ENCODE results near the gene POLE.

Gene POLE

GRCh38 chr12:132608231-132609171 is 78.6 kb downstream of the POLE start:
- TF ChIP-seq, protein P1, sequence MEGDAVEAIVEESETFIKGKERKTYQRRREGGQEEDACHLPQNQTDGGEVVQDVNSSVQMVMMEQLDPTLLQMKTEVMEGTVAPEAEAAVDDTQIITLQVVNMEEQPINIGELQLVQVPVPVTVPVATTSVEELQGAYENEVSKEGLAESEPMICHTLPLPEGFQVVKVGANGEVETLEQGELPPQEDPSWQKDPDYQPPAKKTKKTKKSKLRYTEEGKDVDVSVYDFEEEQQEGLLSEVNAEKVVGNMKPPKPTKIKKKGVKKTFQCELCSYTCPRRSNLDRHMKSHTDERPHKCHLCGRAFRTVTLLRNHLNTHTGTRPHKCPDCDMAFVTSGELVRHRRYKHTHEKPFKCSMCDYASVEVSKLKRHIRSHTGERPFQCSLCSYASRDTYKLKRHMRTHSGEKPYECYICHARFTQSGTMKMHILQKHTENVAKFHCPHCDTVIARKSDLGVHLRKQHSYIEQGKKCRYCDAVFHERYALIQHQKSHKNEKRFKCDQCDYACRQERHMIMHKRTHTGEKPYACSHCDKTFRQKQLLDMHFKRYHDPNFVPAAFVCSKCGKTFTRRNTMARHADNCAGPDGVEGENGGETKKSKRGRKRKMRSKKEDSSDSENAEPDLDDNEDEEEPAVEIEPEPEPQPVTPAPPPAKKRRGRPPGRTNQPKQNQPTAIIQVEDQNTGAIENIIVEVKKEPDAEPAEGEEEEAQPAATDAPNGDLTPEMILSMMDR (IDR thresholded peaks at IDR 0.05; ENCODE audit: low read depth, low read length, poor library complexity, severe bottlenecking), result no peak
- TF ChIP-seq EZH2phosphoT487 (IDR thresholded peaks at IDR 0.05; ENCODE audit: borderline replicate concordance, low read length), result no peak
- H3K9me2 ChIP-seq (replicated peaks; ENCODE audit: control insufficient read depth, low read length), result no peaks in the 10 kb centered on the region
- H4K20me1 ChIP-seq (ENCODE audit: control insufficient read depth, insufficient read depth, low read depth, low read length), result no peaks in the 10 kb centered on the region
- H3F3A ChIP-seq (ENCODE audit: control insufficient read depth, insufficient read depth), result no peaks in the 10 kb centered on the region
- H3K4me1 ChIP-seq (ENCODE audit: control insufficient read depth, low read length), result no peaks in the 10 kb centered on the region
- H3K9me3 ChIP-seq (ENCODE audit: control insufficient read depth, insufficient read depth, low read length), result no peaks in the 10 kb centered on the region
- H3K4me2 ChIP-seq (ENCODE audit: low read length), result no peak overlapping the region
- 0 out of 2 replicates have a peak, but pooled peaks cover 3% of the 10 kb centered on the region for H3K27me3 ChIP-seq (ENCODE audit: control insufficient read depth, low read length)
- H3K79me2 ChIP-seq (ENCODE audit: control insufficient read depth, low read length), result no peaks in the 10 kb centered on the region
- no peaks in the 10 kb centered on the region for H3K36me3 ChIP-seq (ENCODE audit: control insufficient read depth, low read length)
- H3K27ac ChIP-seq (ENCODE audit: low read depth, low read length), result no peak overlapping the region
- no peak overlapping the region for H3K4me3 ChIP-seq (ENCODE audit: low read length)

DNA sequence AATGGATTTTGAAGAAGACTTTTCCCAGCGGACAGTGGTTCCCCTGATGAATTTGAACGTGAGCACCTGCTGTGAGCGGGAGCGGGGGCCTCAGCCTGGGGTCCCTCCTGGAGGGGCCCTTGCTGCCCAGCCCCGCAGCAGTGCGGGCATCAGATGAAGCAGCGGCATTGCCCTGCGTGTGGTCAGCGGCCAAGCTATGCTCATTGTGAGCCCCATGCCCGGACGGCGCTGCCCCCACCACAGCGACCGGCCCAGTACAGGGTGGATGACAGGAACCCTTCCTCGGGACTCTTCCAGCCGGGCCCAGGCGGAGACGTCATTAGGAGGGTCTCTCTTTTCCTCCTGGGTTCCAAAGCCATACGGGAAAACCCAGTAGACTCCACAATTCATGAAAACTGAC is 80.2 kb downstream of the POLE start:
- Histone ChIP-seq H3K9me3 (ENCODE audit: control insufficient read depth, insufficient read depth, low read length) (no peaks in the 10 kb centered on the region), H3K27ac (ENCODE audit: low read depth, low read length) (no peak overlapping the region), H3K4me2 (ENCODE audit: low read length) (no peak overlapping the region), H3K4me3 (ENCODE audit: low read length) (no peak overlapping the region), H3K27me3 (ENCODE audit: control insufficient read depth, low read length) (no peaks in the 10 kb centered on the region), H3K79me2 (ENCODE audit: control insufficient read depth, low read length) (no peaks in the 10 kb centered on the region), H3F3A (ENCODE audit: control insufficient read depth, insufficient read depth) (no peaks in the 10 kb centered on the region), H4K20me1 (ENCODE audit: control insufficient read depth, insufficient read depth, low read depth, low read length) (no peaks in the 10 kb centered on the region), H3K36me3 (ENCODE audit: control insufficient read depth, low read length) (no peaks in the 10 kb centered on the region), H3K4me1 (ENCODE audit: control insufficient read depth, low read length) (no peaks in the 10 kb centered on the region), H3K9me2 (replicated peaks; ENCODE audit: control insufficient read depth, low read length) (no peaks in the 10 kb centered on the region)
- TF ChIP-seq, protein P1 (IDR thresholded peaks at IDR 0.05; ENCODE audit: low read depth, low read length, poor library complexity, severe bottlenecking), result no peak

DNA sequence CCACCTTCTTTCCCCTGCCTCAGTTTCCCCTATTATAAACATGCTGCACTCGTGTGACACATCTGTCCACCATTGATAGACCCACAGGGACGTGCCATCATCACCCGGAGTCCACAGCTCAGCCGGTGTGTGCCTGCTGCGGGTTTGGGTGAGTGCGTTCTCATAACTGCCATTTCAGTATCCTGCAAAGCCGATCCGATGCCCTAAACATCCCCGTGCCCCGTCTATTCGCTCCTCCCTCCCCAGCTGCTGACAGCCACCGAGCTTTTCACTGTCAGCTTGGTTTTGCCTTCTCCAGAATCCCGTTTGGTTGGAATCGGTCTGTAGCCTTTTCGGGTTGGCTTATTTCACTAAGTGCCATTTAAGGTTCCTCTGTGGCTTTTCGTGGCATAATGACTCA is 80.7 kb downstream of the POLE start:
- H3K36me3 ChIP-seq (ENCODE audit: control insufficient read depth, low read length), result no peaks in the 10 kb centered on the region
- TF ChIP-seq, protein P1 (IDR thresholded peaks at IDR 0.05; ENCODE audit: low read depth, low read length, poor library complexity, severe bottlenecking), result no peak
- TF ChIP-seq EZH2phosphoT487 (IDR thresholded peaks at IDR 0.05; ENCODE audit: borderline replicate concordance, low read length), result no peak
- H3K79me2 ChIP-seq (ENCODE audit: control insufficient read depth, low read length), result no peaks in the 10 kb centered on the region
- H3K9me3 ChIP-seq (ENCODE audit: control insufficient read depth, insufficient read depth, low read length), result no peaks in the 10 kb centered on the region
- no peaks in the 10 kb centered on the region for H4K20me1 ChIP-seq (ENCODE audit: control insufficient read depth, insufficient read depth, low read depth, low read length)
- no peak overlapping the region for H3K4me3 ChIP-seq (ENCODE audit: low read length)
- no peaks in the 10 kb centered on the region for H3K27me3 ChIP-seq (ENCODE audit: control insufficient read depth, low read length)
- H3K27ac ChIP-seq (ENCODE audit: low read depth, low read length), result no peak overlapping the region
- no peaks in the 10 kb centered on the region for H3K4me1 ChIP-seq (ENCODE audit: control insufficient read depth, low read length)
- no peaks in the 10 kb centered on the region for H3F3A ChIP-seq (ENCODE audit: control insufficient read depth, insufficient read depth)
- no peak overlapping the region for H3K4me2 ChIP-seq (ENCODE audit: low read length)
- no peaks in the 10 kb centered on the region for H3K9me2 ChIP-seq (replicated peaks; ENCODE audit: control insufficient read depth, low read length)

Data from DOHH2 (cell line).